Common myeloid progenitor, CD34-positive (primary cell): ENCODE measurements around the gene NEURL1.
"Not testable (repeated sequence)": the region's sequence is repeated elsewhere in the genome, so short reads cannot be mapped to it uniquely, and the experiment has no call there.

Source experiments
- CTCF ChIA-PET: fragments of 350-600 bp; sonication (Branson Sonifier 250); formaldehyde crosslinking; loops from one replicate; lab custom pipeline; 2021; ENCODE audit warnings: antibody characterized with exemption; lab: Charles Lee
- POLR2A ChIA-PET: fragments of 350-600 bp; sonication (Branson Sonifier 250); formaldehyde crosslinking; loops from one replicate; lab custom pipeline; 2021; ENCODE audit warnings: antibody characterized with exemption; lab: Charles Lee
- DNase-seq, 3 donors: peaks; one replicate each; pipeline versions ENCODE4 v3.0.0 to v3.0.0-alpha.2; 2013
- H3K27ac ChIP-seq, 2 experiments: 1 replicate in 1 of 2; 2 replicates in 1 of 2; pipeline ENCODE4 v1.7.0; 2013; ENCODE audit warnings: inconsistent platforms in 2 of 2, low read length in 2 of 2, mild to moderate bottlenecking in 2 of 2, low read depth in 1 of 2, moderate library complexity in 1 of 2; ENCODE audit not compliant: severe bottlenecking in 2 of 2, insufficient read depth in 1 of 2, poor library complexity in 1 of 2
- H3K27me3 ChIP-seq, 5 experiments: replicated peaks in 2 of 5; 1 replicate in 3 of 5; 2 replicates in 2 of 5; pipeline versions ENCODE4 v1.6.1 to v1.7.0; 2013; ENCODE audit warnings: low read length in 4 of 5, mild to moderate bottlenecking in 2 of 5, moderate library complexity in 2 of 5, inconsistent platforms in 1 of 5; ENCODE audit not compliant: insufficient read depth in 5 of 5, control insufficient read depth in 4 of 5
- H3K36me3 ChIP-seq, 4 experiments: 1 replicate in 2 of 4; 2 replicates in 2 of 4; pipeline versions ENCODE4 v1.6.1 to v1.7.0; 2013; ENCODE audit warnings: low read length in 3 of 4, control low read depth in 1 of 4, mild to moderate bottlenecking in 1 of 4; ENCODE audit not compliant: control insufficient read depth in 4 of 4, insufficient read depth in 4 of 4
- H3K4me1 ChIP-seq, 4 experiments: 1 replicate in 3 of 4; 2 replicates in 1 of 4; pipeline versions ENCODE4 v1.6.1 to v1.7.1; 2013; ENCODE audit warnings: low read length in 3 of 4, mild to moderate bottlenecking in 3 of 4, control low read depth in 1 of 4, inconsistent platforms in 1 of 4, moderate library complexity in 1 of 4; ENCODE audit not compliant: control insufficient read depth in 4 of 4, insufficient read depth in 4 of 4; ENCODE audit errors: control extremely low read depth in 1 of 4
- H3K4me3 ChIP-seq, 7 experiments: 1 replicate in 4 of 7; 2 replicates in 3 of 7; pipeline versions ENCODE4 v1.5.1 to v1.7.0; 2013; ENCODE audit warnings: mild to moderate bottlenecking in 7 of 7, low read length in 6 of 7, moderate library complexity in 6 of 7, inconsistent platforms in 2 of 7, low read depth in 2 of 7, control low read depth in 1 of 7; ENCODE audit not compliant: insufficient read depth in 4 of 7, control insufficient read depth in 1 of 7; ENCODE audit errors: extremely low read depth in 1 of 7
- H3K9me3 ChIP-seq, 5 experiments: 1 replicate in 4 of 5; 2 replicates in 1 of 5; pipeline versions ENCODE4 v1.6.1 to v1.7.1; 2013; ENCODE audit warnings: low read length in 4 of 5, mild to moderate bottlenecking in 2 of 5, inconsistent platforms in 1 of 5, low read depth in 1 of 5, moderate library complexity in 1 of 5; ENCODE audit not compliant: control insufficient read depth in 4 of 5, insufficient read depth in 2 of 5; ENCODE audit errors: control extremely low read depth in 1 of 5
- WGBS: methylation state at CpG from one replicate; pipeline ENCODE4 v1.1.5; 2013; ENCODE audit not compliant: insufficient coverage; 5-methylcytosine and 5-hydroxymethylcytosine counted together

The NEURL1 gene

GRCh38 chr10:103606097-103606438, 112.6 kb downstream of the NEURL1 start:
- H3K27me3 ChIP-seq, DNase-seq, H3K4me1 ChIP-seq, H3K9me3 ChIP-seq, H3K27ac ChIP-seq, H3K4me3 ChIP-seq, POLR2A ChIA-PET: not testable (repeated sequence)
- CTCF ChIA-PET, result interaction anchor here (0.7 to 8.9 kb wide), 13 partner anchors 9 to 99 kb away, joined by 3 to 136 read pairs (median 4); no protein-coding TSS in a partner anchor
- WGBS, result 93% methylated on average over 1 of the region's 1 CpG
- peaks cover 0 to 24% (median 6%) of the 10 kb centered on the region in 4 experiments for H3K36me3 ChIP-seq

GRCh38 chr10:103607051-103607450, 113.5 kb downstream of the NEURL1 start:
- DNase-seq, H3K4me3 ChIP-seq, H3K9me3 ChIP-seq, POLR2A ChIA-PET, H3K27me3 ChIP-seq, H3K4me1 ChIP-seq, H3K27ac ChIP-seq: not testable (repeated sequence)
- H3K36me3 ChIP-seq, result peaks cover 0 to 23% (median 5%) of the 10 kb centered on the region in 4 experiments
- CTCF ChIA-PET, result interaction anchor here (1.0 to 2.4 kb wide), 2 partner anchors 8 to 79 kb away, joined by 3 to 12 read pairs; no protein-coding TSS in a partner anchor
- WGBS, result 93% methylated on average over 12 of the region's 32 CpGs

GRCh38 chr10:103608056-103608455, 114.6 kb downstream of the NEURL1 start:
- POLR2A ChIA-PET, DNase-seq, H3K4me1 ChIP-seq, H3K27ac ChIP-seq, H3K4me3 ChIP-seq, H3K9me3 ChIP-seq, H3K27me3 ChIP-seq: not testable (repeated sequence)
- H3K36me3 ChIP-seq, result peaks cover 0 to 18% (median 7%) of the 10 kb centered on the region in 4 experiments
- CTCF ChIA-PET, result interaction anchor here (1.0 kb wide), 1 partner anchor 78 kb away, joined by 3 read pairs; no protein-coding TSS in a partner anchor
- WGBS, result 100% methylated on average over 4 of the region's 11 CpGs

GRCh38 chr10:103609231-103610082, 116.0 kb downstream of the NEURL1 start:
- DNase-seq, result no peak
- 98% methylated on average over 7 of the region's 8 CpGs for WGBS
- Histone ChIP-seq H3K27ac (no peak overlapping the region), H3K4me3 (no peak overlapping the region), H3K36me3 (peaks cover 2 to 10% (median 7%) of the 10 kb centered on the region in 4 experiments), H3K27me3 (no peaks in the 10 kb centered on the region), H3K4me1 (no peaks in the 10 kb centered on the region), H3K9me3 (no peaks in the 10 kb centered on the region)
- POLR2A ChIA-PET, result no interaction called here
- CTCF ChIA-PET, result interaction anchor here (0.7 to 2.0 kb wide), 10 partner anchors 9 to 317 kb away, joined by 3 to 12 read pairs (median 4); no protein-coding TSS in a partner anchor

GRCh38 chr10:103610083-103610472, 116.6 kb downstream of the NEURL1 start:
- Histone ChIP-seq H3K4me3 (no peak overlapping the region), H3K9me3 (no peaks in the 10 kb centered on the region), H3K27me3 (no peaks in the 10 kb centered on the region), H3K27ac (no peak overlapping the region), H3K4me1 (no peaks in the 10 kb centered on the region), H3K36me3 (peaks cover 2 to 9% (median 7%) of the 10 kb centered on the region in 4 experiments)
- CTCF ChIA-PET, result interaction anchor here (0.8 to 2.0 kb wide), 9 partner anchors 10 to 79 kb away, joined by 3 to 12 read pairs (median 5); no protein-coding TSS in a partner anchor
- DNase-seq, result no peak
- 45% methylated on average over 2 of the region's 2 CpGs for WGBS
- POLR2A ChIA-PET, result no interaction called here

- no peak overlapping the region for H3K4me3 ChIP-seq
- H3K9me3 ChIP-seq, result no peaks in the 10 kb centered on the region
- no peak for DNase-seq
- H3K4me1 ChIP-seq, result no peaks in the 10 kb centered on the region
- H3K27me3 ChIP-seq, result no peaks in the 10 kb centered on the region
- no peak overlapping the region for H3K27ac ChIP-seq
- ChIA-PET POLR2A (no interaction called here), CTCF (interaction anchor here (1.0 to 1.7 kb wide), 7 partner anchors 11 to 75 kb away, joined by 3 to 8 read pairs (median 6); no protein-coding TSS in a partner anchor)
- WGBS, result 93% methylated on average over 8 of the region's 9 CpGs
- peaks cover 2 to 11% (median 6%) of the 10 kb centered on the region in 4 experiments for H3K36me3 ChIP-seq
Observed at GRCh38 chr10:103610921-103611511, 117.5 kb downstream of the NEURL1 start.
